IPS-18a (cell line): ENCODE measurements around the gene MAML3.

Experiments
- H3K27ac ChIP-seq: one replicate; pipeline ENCODE4 v1.5.1; 2013; ENCODE audit warnings: low read length
- H3K27me3 ChIP-seq: one replicate; pipeline ENCODE4 v1.6.1; 2013; ENCODE audit warnings: mild to moderate bottlenecking, low read length; ENCODE audit not compliant: control insufficient read depth, insufficient read depth
- H3K36me3 ChIP-seq: one replicate; pipeline ENCODE4 v1.6.1; 2013; ENCODE audit warnings: low read depth, low read length; ENCODE audit not compliant: control insufficient read depth
- H3K4me1 ChIP-seq: one replicate; pipeline ENCODE4 v1.6.1; 2013; ENCODE audit warnings: low read depth, low read length; ENCODE audit not compliant: control insufficient read depth
- H3K4me3 ChIP-seq: one replicate; pipeline ENCODE4 v1.5.1; 2013; ENCODE audit warnings: low read length
- H3K9ac ChIP-seq: one replicate; pipeline ENCODE4 v1.6.1; 2013; ENCODE audit warnings: mild to moderate bottlenecking, low read length, moderate library complexity
- H3K9me3 ChIP-seq: one replicate; pipeline ENCODE4 v1.6.1; 2013; ENCODE audit warnings: low read depth, low read length; ENCODE audit not compliant: control insufficient read depth

Gene MAML3

GRCh38 chr4:139761461-139761860, 392.5 kb downstream of the MAML3 start:
- no peak overlapping the region for H3K27ac ChIP-seq
- H3K27me3 ChIP-seq = no peaks in the 10 kb centered on the region
- no peak overlapping the region for H3K4me3 ChIP-seq
- peaks cover 11% of the 10 kb centered on the region for H3K4me1 ChIP-seq
- no peaks in the 10 kb centered on the region for H3K36me3 ChIP-seq
- no peak overlapping the region for H3K9ac ChIP-seq
- no peaks in the 10 kb centered on the region for H3K9me3 ChIP-seq

DNA sequence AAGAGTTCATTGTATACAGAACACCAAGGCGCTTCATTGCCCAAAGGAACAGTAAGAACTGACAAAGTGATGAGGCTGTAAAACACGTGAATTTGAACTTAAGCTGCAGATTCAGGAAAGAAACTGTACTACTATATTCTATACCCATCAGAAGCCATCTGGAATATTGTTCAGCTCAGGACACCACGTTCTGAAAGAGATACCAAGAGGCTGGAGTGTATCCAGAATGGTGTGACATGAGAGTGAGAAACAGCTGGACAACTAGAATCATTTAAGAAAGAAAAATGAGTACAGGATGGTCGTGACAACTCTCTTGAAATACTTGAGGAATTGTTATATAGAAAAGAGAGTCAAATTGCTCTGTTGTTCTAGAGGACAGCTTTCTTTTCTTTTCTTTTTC, 393.4 kb downstream of the MAML3 start:
- peaks cover 11% of the 10 kb centered on the region for H3K4me1 ChIP-seq

GRCh38 chr4:139759097-139759496, 394.9 kb downstream of the MAML3 start:
- Histone ChIP-seq H3K4me1 (peaks cover 11% of the 10 kb centered on the region), H3K9me3 (no peaks in the 10 kb centered on the region), H3K4me3 (no peak overlapping the region), H3K36me3 (no peaks in the 10 kb centered on the region), H3K27ac (no peak overlapping the region), H3K9ac (no peak overlapping the region), H3K27me3 (no peaks in the 10 kb centered on the region)

More for the DNA sequence above, 393.4 kb downstream of the MAML3 start:
- no peaks in the 10 kb centered on the region for H3K36me3 ChIP-seq
- H3K9me3 ChIP-seq = no peaks in the 10 kb centered on the region
- no peak overlapping the region for H3K27ac ChIP-seq
- H3K4me3 ChIP-seq = no peak overlapping the region
- no peaks in the 10 kb centered on the region for H3K27me3 ChIP-seq
- no peak overlapping the region for H3K9ac ChIP-seq

- Histone ChIP-seq H3K9ac (no peak overlapping the region), H3K27me3 (no peaks in the 10 kb centered on the region), H3K9me3 (no peaks in the 10 kb centered on the region), H3K27ac (no peak overlapping the region), H3K36me3 (no peaks in the 10 kb centered on the region), H3K4me3 (no peak overlapping the region), H3K4me1 (peaks cover 4% of the 10 kb centered on the region)
These were observed 397.4 kb downstream of the MAML3 start for GRCh38 chr4:139756391-139757180.

- Histone ChIP-seq H3K9ac (no peak overlapping the region), H3K36me3 (no peaks in the 10 kb centered on the region), H3K27me3 (no peaks in the 10 kb centered on the region), H3K9me3 (no peaks in the 10 kb centered on the region), H3K27ac (no peak overlapping the region), H3K4me3 (no peak overlapping the region), H3K4me1 (no peaks in the 10 kb centered on the region)
These were observed 399.0 kb downstream of the MAML3 start for GRCh38 chr4:139754938-139755337.

DNA sequence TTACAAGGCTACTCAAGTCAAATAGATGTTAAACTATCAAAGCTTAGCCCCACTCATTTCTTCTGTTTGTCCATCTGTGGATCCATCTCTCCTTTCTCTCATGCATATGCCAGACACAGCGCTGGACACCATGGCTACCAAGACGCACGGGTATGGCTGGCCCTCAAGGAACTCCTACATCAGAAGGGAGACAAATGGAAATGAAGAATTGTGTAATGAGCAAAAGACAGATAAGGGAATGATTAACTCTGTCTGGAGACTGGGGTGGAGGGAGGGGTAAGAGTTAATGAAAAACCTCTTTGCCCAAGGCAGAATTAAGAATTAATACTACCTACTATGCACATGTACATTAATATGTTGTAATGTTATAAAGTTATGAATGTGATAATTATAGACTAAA, 400.3 kb downstream of the MAML3 start:
- no peak overlapping the region for H3K4me3 ChIP-seq
- no peak overlapping the region for H3K9ac ChIP-seq
- no peak overlapping the region for H3K27ac ChIP-seq
- no peaks in the 10 kb centered on the region for H3K27me3 ChIP-seq
- H3K4me1 ChIP-seq = no peaks in the 10 kb centered on the region
- H3K9me3 ChIP-seq = no peaks in the 10 kb centered on the region
- no peaks in the 10 kb centered on the region for H3K36me3 ChIP-seq

DNA sequence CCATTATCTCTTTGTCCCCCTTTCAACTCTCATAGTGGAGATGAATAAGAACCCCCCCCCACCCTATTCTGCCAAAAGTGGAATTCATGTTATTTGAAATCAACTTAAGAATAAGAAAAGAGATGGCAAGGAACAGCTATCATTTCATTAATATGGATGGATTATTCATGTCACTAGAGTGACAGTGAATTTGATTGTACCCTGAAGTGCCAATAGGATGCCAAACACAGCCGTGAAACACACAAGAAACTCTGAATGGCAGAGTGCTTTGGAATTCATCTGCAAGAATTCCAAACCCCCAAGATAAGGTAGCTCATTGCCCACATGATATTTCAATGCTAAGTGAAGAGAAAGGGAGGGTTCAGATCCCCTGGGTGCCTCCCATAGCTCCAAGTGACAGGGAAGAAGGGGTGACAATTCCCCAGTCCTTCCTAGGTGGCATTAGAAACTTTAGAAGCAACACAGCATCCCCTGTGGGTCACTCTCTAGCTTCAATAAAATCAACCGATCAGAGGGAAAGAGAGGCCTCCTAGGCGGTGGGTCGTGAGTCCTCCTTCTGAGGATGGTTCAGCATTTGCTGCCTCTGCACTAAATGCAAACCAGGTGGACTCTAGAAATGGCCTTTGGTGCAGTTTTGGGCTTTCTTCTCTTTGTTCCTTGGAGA, 404.0 kb downstream of the MAML3 start:
- H3K4me3 ChIP-seq = no peak overlapping the region
- no peaks in the 10 kb centered on the region for H3K9me3 ChIP-seq
- no peak overlapping the region for H3K27ac ChIP-seq
- H3K9ac ChIP-seq = no peak overlapping the region
- H3K27me3 ChIP-seq = no peaks in the 10 kb centered on the region
- H3K4me1 ChIP-seq = peaks cover 3% of the 10 kb centered on the region
- H3K36me3 ChIP-seq = no peaks in the 10 kb centered on the region

- peaks cover 3% of the 10 kb centered on the region for H3K4me1 ChIP-seq
- H3K9ac ChIP-seq = no peak overlapping the region
These were observed 404.6 kb downstream of the MAML3 start for GRCh38 chr4:139749338-139749737.

DNA sequence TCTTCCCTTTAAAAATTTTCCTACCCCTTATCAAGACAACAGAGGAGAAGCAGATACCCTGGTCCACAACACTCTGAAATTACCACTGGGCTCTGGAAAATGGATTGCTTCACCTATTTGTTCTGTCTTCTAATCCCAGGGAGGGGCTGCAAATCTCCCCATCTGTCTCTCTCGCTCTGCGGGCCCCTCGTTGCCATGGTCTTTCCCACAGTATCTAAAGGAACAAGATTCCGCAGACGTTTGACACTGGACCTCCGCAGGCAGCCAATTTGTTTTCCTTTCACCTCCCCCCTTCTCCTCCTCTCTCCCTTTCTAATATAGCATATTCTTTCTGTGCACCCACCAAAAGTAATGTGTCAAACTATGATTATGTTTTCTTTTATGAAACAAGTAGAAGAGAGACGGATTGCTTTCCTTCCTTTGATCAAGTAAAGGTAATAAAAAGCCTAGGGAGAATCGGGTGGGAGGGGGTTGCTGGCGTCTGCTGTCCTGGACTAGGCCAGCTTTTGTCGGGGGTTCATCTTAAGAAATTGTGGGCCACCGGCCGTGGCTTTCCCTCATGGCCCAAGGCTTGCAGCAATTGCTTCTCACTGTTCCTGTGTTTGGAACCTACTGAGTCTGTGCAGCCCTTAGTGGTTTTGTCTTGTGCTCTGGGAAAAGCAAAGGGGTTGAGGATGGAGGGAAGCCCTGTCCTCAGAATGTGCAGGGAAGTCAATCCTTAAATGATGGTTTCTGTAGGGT, 407.4 kb downstream of the MAML3 start:
- Histone ChIP-seq H3K9ac (no peak overlapping the region), H3K36me3 (no peaks in the 10 kb centered on the region), H3K4me3 (no peak overlapping the region), H3K4me1 (peaks cover 3% of the 10 kb centered on the region), H3K27ac (no peak overlapping the region), H3K27me3 (no peaks in the 10 kb centered on the region), H3K9me3 (no peaks in the 10 kb centered on the region)

More at GRCh38 chr4:139749338-139749737, 404.6 kb downstream of the MAML3 start:
- H3K4me3 ChIP-seq = no peak overlapping the region
- H3K9me3 ChIP-seq = no peaks in the 10 kb centered on the region
- H3K36me3 ChIP-seq = no peaks in the 10 kb centered on the region
- no peak overlapping the region for H3K27ac ChIP-seq
- no peaks in the 10 kb centered on the region for H3K27me3 ChIP-seq

DNA sequence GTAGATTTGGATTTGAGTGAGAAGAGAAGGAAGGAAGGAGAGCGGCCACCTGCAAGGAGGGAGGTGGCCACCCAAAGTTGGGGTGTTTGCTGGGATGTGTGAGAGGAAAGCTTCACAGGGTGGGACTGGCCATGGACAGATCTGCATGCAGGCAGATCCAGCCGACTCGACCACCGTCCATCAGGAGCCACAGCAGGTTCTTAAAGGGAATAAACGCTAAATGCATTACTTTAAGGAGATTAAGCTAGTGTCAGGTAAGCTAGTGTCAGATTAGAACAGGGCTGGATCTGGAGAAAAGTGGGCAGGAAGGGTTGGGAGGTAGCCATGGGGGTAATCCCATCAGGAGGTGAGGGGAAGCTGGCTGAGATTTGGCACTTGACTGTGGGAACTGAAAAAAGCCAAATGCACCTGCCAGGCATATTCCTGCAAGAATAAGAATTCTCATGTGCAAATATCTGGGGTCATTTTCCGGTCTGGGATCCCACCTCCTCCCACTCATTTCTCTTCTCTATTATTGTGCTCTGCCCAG, 408.8 kb downstream of the MAML3 start:
- H3K36me3 ChIP-seq = no peaks in the 10 kb centered on the region
- H3K27me3 ChIP-seq = no peaks in the 10 kb centered on the region
- H3K27ac ChIP-seq = no peak overlapping the region
- H3K9me3 ChIP-seq = no peaks in the 10 kb centered on the region
- H3K4me3 ChIP-seq = no peak overlapping the region
- H3K9ac ChIP-seq = no peak overlapping the region
- peaks cover 3% of the 10 kb centered on the region for H3K4me1 ChIP-seq

DNA sequence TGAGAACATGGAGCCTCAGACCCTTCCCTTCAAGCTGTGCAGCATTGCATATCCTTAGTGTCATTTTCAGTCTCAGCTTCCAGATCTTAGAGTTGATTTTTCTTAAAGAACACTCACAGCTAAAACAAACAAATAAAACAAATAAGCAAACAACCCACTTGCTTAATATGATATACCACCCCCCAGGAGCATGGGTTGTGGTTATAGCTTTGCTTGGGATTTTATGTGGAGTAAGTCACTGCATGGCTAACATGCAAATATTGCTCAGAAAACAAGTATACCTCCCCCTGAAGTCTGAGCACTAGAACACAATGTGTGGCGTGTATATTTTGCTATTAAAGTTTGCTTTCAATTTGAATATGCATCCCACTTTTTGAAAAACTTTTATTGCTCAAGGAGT, 409.8 kb downstream of the MAML3 start:
- no peaks in the 10 kb centered on the region for H3K27me3 ChIP-seq
- no peak overlapping the region for H3K4me3 ChIP-seq
- no peak overlapping the region for H3K27ac ChIP-seq
- H3K36me3 ChIP-seq = no peaks in the 10 kb centered on the region
- H3K9ac ChIP-seq = no peak overlapping the region
- no peaks in the 10 kb centered on the region for H3K9me3 ChIP-seq
- peaks cover 3% of the 10 kb centered on the region for H3K4me1 ChIP-seq
